SK-N-SH treated with all-trans-retinoic acid at 6 μM for 48 hours (cell line): ENCODE results near the gene HOXA2.

Experiments
- ATAC-seq: fragments of 200-7000 bp; cut with Tn5 transposase; 3 replicates; pipeline ENCODE4 v1.9.1; 2020; ENCODE audit warnings: mild to moderate bottlenecking, moderate library complexity
- BACH2 ChIP-seq: fragments of 250-450 bp; sonication (Bioruptor Pico); IDR thresholded peaks from 2 replicates; pipeline ENCODE4 v1.9.0; 2021; ENCODE audit warnings: mild to moderate bottlenecking, borderline replicate concordance
- CSDC2 ChIP-seq: fragments of 250-450 bp; sonication (Bioruptor Pico); IDR thresholded peaks from 2 replicates; pipeline ENCODE4 v1.5.0; 2020; ENCODE audit warnings: mild to moderate bottlenecking, moderate library complexity
- ESRRG ChIP-seq: fragments of 250-450 bp; sonication (Bioruptor Pico); IDR thresholded peaks from 2 replicates; pipeline ENCODE4 v1.6.1; 2021; ENCODE audit warnings: mild to moderate bottlenecking
- ISL1 ChIP-seq: fragments of 250-450 bp; sonication (Bioruptor Pico); IDR thresholded peaks from 2 replicates; pipeline ENCODE4 v2.1.2; 2022; ENCODE audit warnings: mild to moderate bottlenecking, moderate library complexity
- OSR1 ChIP-seq: fragments of 250-450 bp; sonication (Bioruptor Pico); IDR thresholded peaks from 2 replicates; pipeline ENCODE4 v1.8.0; 2022; ENCODE audit warnings: moderate library complexity, mild to moderate bottlenecking, inconsistent platforms
- PPARA ChIP-seq: fragments of 250-450 bp; sonication (Bioruptor Pico); IDR thresholded peaks from 2 replicates; pipeline ENCODE4 v1.5.0; 2020; ENCODE audit warnings: mild to moderate bottlenecking, borderline replicate concordance
- RARB ChIP-seq: fragments of 250-450 bp; sonication (Bioruptor Pico); IDR thresholded peaks from 2 replicates; pipeline ENCODE4 v1.8.0; 2021; ENCODE audit warnings: mild to moderate bottlenecking, moderate library complexity
- SNAI2 ChIP-seq: fragments of 250-450 bp; sonication (Bioruptor Pico); IDR thresholded peaks from 2 replicates; pipeline ENCODE4 v1.5.0; 2020; ENCODE audit warnings: mild to moderate bottlenecking, moderate library complexity
- TOX ChIP-seq: fragments of 250-450 bp; sonication (Bioruptor Pico); IDR thresholded peaks from 2 replicates; pipeline ENCODE4 v1.8.0; 2021; ENCODE audit warnings: mild to moderate bottlenecking, moderate library complexity, borderline replicate concordance
- ZC3H10 ChIP-seq: fragments of 250-450 bp; sonication (Bioruptor Pico); IDR thresholded peaks from 2 replicates; pipeline ENCODE4 v1.5.1; 2021; ENCODE audit warnings: mild to moderate bottlenecking, moderate library complexity
- ZFP30 ChIP-seq: fragments of 450-650 bp; formaldehyde crosslinking; IDR thresholded peaks from 2 replicates; pipeline ENCODE4 v1.5.0; 2022; ENCODE audit warnings: mild to moderate bottlenecking, moderate library complexity
- ZNF565 ChIP-seq: fragments of 450-650 bp; formaldehyde crosslinking; conservative IDR thresholded peaks from 2 replicates; pipeline ENCODE4 v1.5.0; 2020; ENCODE audit warnings: low read depth, mild to moderate bottlenecking, moderate library complexity
- ZNF70 ChIP-seq: fragments of 450-650 bp; formaldehyde crosslinking; IDR thresholded peaks from 2 replicates; pipeline ENCODE4 v1.5.0; 2020; ENCODE audit warnings: mild to moderate bottlenecking, moderate library complexity
- ZNF8 ChIP-seq: fragments of 450-650 bp; formaldehyde crosslinking; IDR thresholded peaks from 2 replicates; pipeline ENCODE4 v1.5.0; 2020; ENCODE audit warnings: mild to moderate bottlenecking, moderate library complexity
- TF ChIP-seq, protein P1 (sequence below): fragments of 250-450 bp; sonication (Bioruptor Pico); IDR thresholded peaks from 2 replicates; pipeline ENCODE4 v1.8.0; 2020; ENCODE audit warnings: mild to moderate bottlenecking, moderate library complexity, borderline replicate concordance
- TF ChIP-seq, protein P2 (sequence below): fragments of 250-450 bp; sonication (Bioruptor Pico); IDR thresholded peaks from 2 replicates; pipeline ENCODE4 v1.5.1; 2020; ENCODE audit warnings: low read depth, mild to moderate bottlenecking, moderate library complexity
- TF ChIP-seq, protein P3 (sequence below): fragments of 250-450 bp; sonication (Bioruptor Pico); IDR thresholded peaks from 2 replicates; pipeline ENCODE4 v1.8.0; 2021; ENCODE audit warnings: low read depth, mild to moderate bottlenecking, moderate library complexity, borderline replicate concordance
- TF ChIP-seq, protein P4 (sequence below): fragments of 250-450 bp; sonication (Bioruptor Pico); IDR thresholded peaks from 2 replicates; pipeline ENCODE4 v1.5.1; 2021; ENCODE audit warnings: mild to moderate bottlenecking, moderate library complexity
- TF ChIP-seq, protein P5 (sequence below): fragments of 250-450 bp; sonication (Bioruptor Pico); IDR thresholded peaks from 2 replicates; pipeline ENCODE4 v1.5.0; 2020; ENCODE audit warnings: mild to moderate bottlenecking, moderate library complexity

Gene HOXA2

DNA sequence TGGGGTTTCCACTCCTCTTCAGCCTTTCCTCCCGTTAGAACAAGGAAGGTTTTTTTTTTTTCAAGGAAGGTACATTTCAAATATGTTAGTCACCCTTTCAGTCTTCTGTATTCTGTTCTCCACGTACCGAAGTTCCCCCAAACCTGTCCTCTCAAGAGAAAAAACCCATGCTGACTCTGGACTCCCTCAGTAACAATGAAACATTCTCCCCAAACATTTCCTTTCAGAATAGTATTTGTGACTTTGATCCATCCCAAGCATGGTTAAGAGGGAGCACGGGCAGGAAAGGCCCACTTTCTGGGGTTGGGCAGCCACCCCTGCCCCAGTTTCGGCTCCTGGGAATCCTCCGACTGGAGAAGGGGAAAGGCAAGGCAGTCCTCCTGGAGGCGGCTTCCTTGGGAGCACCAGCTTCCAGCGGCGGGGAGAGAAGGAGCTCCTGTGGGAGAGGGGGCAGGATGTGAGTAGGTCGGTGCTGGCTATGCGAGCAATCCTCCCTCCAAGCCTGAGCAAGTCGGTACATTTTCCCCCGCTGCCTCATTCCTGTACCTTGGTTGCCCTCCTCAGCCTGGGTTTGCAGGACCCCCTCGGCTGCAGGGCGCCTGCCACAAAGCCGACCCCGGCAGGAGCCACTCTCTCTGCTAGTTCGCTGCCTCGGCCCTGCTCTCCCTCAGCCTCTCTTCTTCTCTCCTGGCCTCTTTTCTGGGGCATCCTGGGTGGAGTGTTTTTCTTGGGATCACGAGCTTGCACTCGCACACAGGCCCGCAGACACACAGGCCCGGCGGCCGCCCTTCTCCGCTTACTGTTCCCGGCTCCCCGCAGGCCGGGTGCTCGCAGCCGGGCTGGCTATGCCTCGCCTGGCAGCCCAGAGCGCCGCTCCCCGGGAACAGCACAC lies 4.6 kb downstream of the HOXA2 start:
- TF ChIP-seq PPARA (CRISPR knock-in tag) (no peak), TOX (no peak), BACH2 (CRISPR knock-in tag) (no peak), SNAI2 (CRISPR knock-in tag) (no peak), OSR1 (CRISPR knock-in tag) (no peak), ZNF70 (CRISPR knock-in tag) (no peak), ZFP30 (no peak), RARB (CRISPR knock-in tag) (no peak), ZC3H10 (CRISPR knock-in tag) (no peak), CSDC2 (CRISPR knock-in tag) (no peak)
- TF ChIP-seq, protein P1, sequence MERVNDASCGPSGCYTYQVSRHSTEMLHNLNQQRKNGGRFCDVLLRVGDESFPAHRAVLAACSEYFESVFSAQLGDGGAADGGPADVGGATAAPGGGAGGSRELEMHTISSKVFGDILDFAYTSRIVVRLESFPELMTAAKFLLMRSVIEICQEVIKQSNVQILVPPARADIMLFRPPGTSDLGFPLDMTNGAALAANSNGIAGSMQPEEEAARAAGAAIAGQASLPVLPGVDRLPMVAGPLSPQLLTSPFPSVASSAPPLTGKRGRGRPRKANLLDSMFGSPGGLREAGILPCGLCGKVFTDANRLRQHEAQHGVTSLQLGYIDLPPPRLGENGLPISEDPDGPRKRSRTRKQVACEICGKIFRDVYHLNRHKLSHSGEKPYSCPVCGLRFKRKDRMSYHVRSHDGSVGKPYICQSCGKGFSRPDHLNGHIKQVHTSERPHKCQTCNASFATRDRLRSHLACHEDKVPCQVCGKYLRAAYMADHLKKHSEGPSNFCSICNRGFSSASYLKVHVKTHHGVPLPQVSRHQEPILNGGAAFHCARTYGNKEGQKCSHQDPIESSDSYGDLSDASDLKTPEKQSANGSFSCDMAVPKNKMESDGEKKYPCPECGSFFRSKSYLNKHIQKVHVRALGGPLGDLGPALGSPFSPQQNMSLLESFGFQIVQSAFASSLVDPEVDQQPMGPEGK: no peak
- TF ChIP-seq, protein P2, sequence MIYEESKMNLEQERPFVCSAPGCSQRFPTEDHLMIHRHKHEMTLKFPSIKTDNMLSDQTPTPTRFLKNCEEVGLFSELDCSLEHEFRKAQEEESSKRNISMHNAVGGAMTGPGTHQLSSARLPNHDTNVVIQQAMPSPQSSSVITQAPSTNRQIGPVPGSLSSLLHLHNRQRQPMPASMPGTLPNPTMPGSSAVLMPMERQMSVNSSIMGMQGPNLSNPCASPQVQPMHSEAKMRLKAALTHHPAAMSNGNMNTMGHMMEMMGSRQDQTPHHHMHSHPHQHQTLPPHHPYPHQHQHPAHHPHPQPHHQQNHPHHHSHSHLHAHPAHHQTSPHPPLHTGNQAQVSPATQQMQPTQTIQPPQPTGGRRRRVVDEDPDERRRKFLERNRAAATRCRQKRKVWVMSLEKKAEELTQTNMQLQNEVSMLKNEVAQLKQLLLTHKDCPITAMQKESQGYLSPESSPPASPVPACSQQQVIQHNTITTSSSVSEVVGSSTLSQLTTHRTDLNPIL (CRISPR knock-in tag): no peak
- TF ChIP-seq, protein P3, sequence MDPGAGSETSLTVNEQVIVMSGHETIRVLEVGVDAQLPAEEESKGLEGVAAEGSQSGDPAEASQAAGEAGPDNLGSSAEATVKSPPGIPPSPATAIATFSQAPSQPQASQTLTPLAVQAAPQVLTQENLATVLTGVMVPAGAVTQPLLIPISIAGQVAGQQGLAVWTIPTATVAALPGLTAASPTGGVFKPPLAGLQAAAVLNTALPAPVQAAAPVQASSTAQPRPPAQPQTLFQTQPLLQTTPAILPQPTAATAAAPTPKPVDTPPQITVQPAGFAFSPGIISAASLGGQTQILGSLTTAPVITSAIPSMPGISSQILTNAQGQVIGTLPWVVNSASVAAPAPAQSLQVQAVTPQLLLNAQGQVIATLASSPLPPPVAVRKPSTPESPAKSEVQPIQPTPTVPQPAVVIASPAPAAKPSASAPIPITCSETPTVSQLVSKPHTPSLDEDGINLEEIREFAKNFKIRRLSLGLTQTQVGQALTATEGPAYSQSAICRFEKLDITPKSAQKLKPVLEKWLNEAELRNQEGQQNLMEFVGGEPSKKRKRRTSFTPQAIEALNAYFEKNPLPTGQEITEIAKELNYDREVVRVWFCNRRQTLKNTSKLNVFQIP (CRISPR knock-in tag): no peak
- TF ChIP-seq, protein P4, sequence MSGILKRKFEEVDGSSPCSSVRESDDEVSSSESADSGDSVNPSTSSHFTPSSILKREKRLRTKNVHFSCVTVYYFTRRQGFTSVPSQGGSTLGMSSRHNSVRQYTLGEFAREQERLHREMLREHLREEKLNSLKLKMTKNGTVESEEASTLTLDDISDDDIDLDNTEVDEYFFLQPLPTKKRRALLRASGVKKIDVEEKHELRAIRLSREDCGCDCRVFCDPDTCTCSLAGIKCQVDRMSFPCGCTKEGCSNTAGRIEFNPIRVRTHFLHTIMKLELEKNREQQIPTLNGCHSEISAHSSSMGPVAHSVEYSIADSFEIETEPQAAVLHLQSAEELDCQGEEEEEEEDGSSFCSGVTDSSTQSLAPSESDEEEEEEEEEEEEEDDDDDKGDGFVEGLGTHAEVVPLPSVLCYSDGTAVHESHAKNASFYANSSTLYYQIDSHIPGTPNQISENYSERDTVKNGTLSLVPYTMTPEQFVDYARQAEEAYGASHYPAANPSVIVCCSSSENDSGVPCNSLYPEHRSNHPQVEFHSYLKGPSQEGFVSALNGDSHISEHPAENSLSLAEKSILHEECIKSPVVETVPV (CRISPR knock-in tag): no peak
- TF ChIP-seq, protein P5, sequence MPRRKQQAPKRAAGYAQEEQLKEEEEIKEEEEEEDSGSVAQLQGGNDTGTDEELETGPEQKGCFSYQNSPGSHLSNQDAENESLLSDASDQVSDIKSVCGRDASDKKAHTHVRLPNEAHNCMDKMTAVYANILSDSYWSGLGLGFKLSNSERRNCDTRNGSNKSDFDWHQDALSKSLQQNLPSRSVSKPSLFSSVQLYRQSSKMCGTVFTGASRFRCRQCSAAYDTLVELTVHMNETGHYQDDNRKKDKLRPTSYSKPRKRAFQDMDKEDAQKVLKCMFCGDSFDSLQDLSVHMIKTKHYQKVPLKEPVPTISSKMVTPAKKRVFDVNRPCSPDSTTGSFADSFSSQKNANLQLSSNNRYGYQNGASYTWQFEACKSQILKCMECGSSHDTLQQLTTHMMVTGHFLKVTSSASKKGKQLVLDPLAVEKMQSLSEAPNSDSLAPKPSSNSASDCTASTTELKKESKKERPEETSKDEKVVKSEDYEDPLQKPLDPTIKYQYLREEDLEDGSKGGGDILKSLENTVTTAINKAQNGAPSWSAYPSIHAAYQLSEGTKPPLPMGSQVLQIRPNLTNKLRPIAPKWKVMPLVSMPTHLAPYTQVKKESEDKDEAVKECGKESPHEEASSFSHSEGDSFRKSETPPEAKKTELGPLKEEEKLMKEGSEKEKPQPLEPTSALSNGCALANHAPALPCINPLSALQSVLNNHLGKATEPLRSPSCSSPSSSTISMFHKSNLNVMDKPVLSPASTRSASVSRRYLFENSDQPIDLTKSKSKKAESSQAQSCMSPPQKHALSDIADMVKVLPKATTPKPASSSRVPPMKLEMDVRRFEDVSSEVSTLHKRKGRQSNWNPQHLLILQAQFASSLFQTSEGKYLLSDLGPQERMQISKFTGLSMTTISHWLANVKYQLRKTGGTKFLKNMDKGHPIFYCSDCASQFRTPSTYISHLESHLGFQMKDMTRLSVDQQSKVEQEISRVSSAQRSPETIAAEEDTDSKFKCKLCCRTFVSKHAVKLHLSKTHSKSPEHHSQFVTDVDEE (CRISPR knock-in tag): no peak
- peak; percentile 39; the same call in 2 of the 3 replicates for ATAC-seq

DNA sequence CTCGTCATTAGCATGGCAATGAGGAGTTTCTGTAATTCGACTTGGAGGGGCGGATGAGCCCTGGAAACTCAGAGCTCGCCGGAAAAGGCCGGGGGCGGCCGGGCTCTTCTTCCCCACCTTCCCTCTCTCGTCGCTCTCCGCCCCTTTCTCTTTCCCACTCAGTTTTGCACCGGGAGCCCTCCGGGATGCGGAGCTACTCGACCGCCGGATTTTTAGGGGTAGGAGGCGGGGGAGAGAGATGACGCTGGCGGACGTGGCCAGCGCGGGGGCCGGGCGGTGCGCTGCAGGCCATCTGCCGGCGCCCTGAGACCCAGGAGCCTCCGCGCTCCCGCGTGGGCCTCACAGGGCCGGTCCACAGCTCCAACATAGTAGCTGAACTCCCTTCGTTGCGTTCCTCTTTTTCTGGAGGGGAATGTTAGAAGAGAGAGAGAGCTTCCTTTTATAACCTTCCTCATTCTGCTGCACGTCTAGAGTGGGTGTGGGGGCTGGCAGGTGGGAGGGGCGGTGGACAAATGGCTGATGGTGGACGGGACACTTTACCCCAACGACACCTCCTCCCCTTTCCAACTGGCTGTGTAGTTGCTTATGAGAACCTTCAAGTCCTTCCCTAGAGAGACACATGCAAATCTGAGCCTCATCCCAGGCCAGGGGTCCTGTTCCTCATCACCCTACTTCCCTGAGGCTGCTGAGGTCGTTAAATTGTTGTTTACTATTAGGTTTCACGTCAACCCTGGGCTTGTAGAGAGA lies 5.5 kb downstream of the HOXA2 start:
- ATAC-seq: no peak
- TF ChIP-seq ZNF8 (CRISPR knock-in tag) (no peak), ZNF70 (CRISPR knock-in tag) (no peak), TOX (no peak), ESRRG (no peak), OSR1 (CRISPR knock-in tag) (no peak), CSDC2 (CRISPR knock-in tag) (no peak), RARB (CRISPR knock-in tag) (no peak), PPARA (CRISPR knock-in tag) (no peak), ISL1 (CRISPR knock-in tag) (no peak), ZC3H10 (CRISPR knock-in tag) (no peak), ZNF565 (CRISPR knock-in tag) (no peak)
- TF ChIP-seq, protein P2 (CRISPR knock-in tag): no peak
- TF ChIP-seq, protein P5 (CRISPR knock-in tag): no peak
- TF ChIP-seq, protein P1: no peak
